ENCODE results near the gene UBXN1.

Gene UBXN1

DNA sequence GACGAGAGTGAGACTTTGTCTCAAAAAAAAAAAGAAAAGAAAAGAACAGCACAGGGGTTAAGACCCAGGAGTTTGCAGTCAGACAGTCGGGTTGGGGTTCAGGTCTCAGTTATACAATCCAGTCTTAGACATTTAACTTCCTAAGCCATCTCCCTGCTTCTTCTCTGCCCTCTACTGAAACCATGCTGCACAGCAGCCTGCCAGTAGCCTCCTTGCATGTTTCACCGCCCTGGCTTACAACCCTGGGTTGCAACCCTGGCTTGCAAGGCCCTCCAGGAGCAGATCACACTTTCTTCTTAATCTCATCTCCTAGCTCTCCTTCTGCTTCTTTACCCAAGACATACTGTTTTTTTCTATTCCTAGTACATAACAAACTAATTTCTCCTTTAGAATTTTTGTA, 51.2 kb downstream of the UBXN1 start:
- DNase-seq, result no peak

All from KG1 (cell line).